HCT116 (cell line): ENCODE results near the gene SCP2. TPM values are rescaled to one million over a fixed set of nuclear protein-coding genes. Genes with fewer than 3 reads are reported as not detected.

Source experiments
- ATAC-seq: fragments of 200-7000 bp; cut with Tn5 transposase; 2 replicates; pipeline ENCODE4 v1.9.1; 2020; ENCODE audit warnings: mild to moderate bottlenecking, moderate library complexity
- BruUV-seq: library from RNA; stranded (reverse); fragments of 400-500 nt; replicated peaks from 2 replicates; lab custom pipeline; 2021; lab: Mats Ljungman, UMichigan
- CTCF ChIA-PET: fragments of 300-600 bp; sonication (Branson Sonifier 250); formaldehyde crosslinking; loops from one replicate; lab custom pipeline; 2021; ENCODE audit warnings: antibody characterized with exemption; lab: Charles Lee
- POLR2A ChIA-PET: fragments of 300-600, 350-600 bp; sonication (Branson Sonifier 250); formaldehyde crosslinking; loops from one replicate; lab custom pipeline; 2021; ENCODE audit warnings: antibody characterized with exemption; lab: Charles Lee
- RAD21 ChIA-PET, 2 experiments: fragments of 300-600 bp; sonication (Branson Sonifier 250); formaldehyde crosslinking; loops; one replicate each; lab custom pipeline; 2023; ENCODE audit warnings: low total read pairs in 2 of 2; ENCODE audit not compliant: uncharacterized antibody in 2 of 2, unreplicated experiment in 2 of 2, low non-redundant PET in 1 of 2; lab: Charles Lee
- DNase-seq: peaks from one replicate; pipeline ENCODE4 v3.0.0-alpha.2; 2010; ENCODE audit warnings: low read depth, low spot score
- H2AFZ ChIP-seq: fragments of 200-600 bp; shearing (Covaris generic), sonication (generic); 2 replicates; pipeline ENCODE4 v1.6.1; 2017; ENCODE audit warnings: low read depth, mixed run types, mixed read lengths, antibody characterized with exemption, low read length; ENCODE audit not compliant: poor library complexity, severe bottlenecking
- H3K27ac ChIP-seq: 2 replicates; pipeline ENCODE4 v1.5.1; 2012; ENCODE audit warnings: low read depth, low read length
- H3K27me3 ChIP-seq: fragments of 200-600 bp; sonication (generic); 2 replicates; pipeline ENCODE4 v1.6.1; 2016; ENCODE audit warnings: mixed run types, low read length, mixed read lengths; ENCODE audit not compliant: insufficient read depth
- H3K36me3 ChIP-seq, 2 experiments: fragments of 200-500 bp in 1 of 2; fragments of 200-600 bp in 1 of 2; sonication (Bioruptor generic) in 1 of 2; sonication (generic) in 1 of 2; 2 replicates each; pipeline versions ENCODE4 v1.5.1 to v1.6.1; 2014 to 2016; ENCODE audit warnings: low read length in 2 of 2, inconsistent platforms in 1 of 2, mixed read lengths in 1 of 2, mixed run types in 1 of 2; ENCODE audit not compliant: insufficient read depth in 2 of 2, control insufficient read depth in 1 of 2
- H3K4me1 ChIP-seq, 2 experiments: fragments of 200-600 bp in 1 of 2; sonication (generic) in 1 of 2; 2 replicates each; pipeline versions ENCODE4 v1.5.1 to v1.6.1; 2012 to 2017; ENCODE audit warnings: low read length in 2 of 2, inconsistent platforms in 1 of 2, mild to moderate bottlenecking in 1 of 2, mixed read lengths in 1 of 2, mixed run types in 1 of 2, moderate library complexity in 1 of 2; ENCODE audit not compliant: insufficient read depth in 2 of 2, control insufficient read depth in 1 of 2
- H3K4me2 ChIP-seq: fragments of 200-600 bp; sonication (generic); 2 replicates; pipeline ENCODE4 v1.6.1; 2017; ENCODE audit warnings: mixed run types, low read length, mixed read lengths
- H3K4me3 ChIP-seq, 2 experiments: fragments of 200-600 bp in 1 of 2; sonication (generic) in 1 of 2; replicated peaks in 1 of 2; 2 replicates each; pipeline ENCODE4 v1.5.1; 2011 to 2016; ENCODE audit warnings: low read length in 2 of 2, control low read depth in 1 of 2, low read depth in 1 of 2, mild to moderate bottlenecking in 1 of 2, mixed read lengths in 1 of 2, mixed run types in 1 of 2
- H3K79me2 ChIP-seq: fragments of 200-600 bp; sonication (generic); 2 replicates; pipeline ENCODE4 v1.6.1; 2017; ENCODE audit warnings: mild to moderate bottlenecking, mixed run types, low read length, moderate library complexity, mixed read lengths; ENCODE audit not compliant: insufficient read depth
- H3K9ac ChIP-seq: fragments of 200-600 bp; sonication (generic); 2 replicates; pipeline ENCODE4 v1.6.1; 2016; ENCODE audit warnings: low read length, mixed read lengths
- H3K9me2 ChIP-seq: fragments of 200-600 bp; sonication (generic), shearing (Covaris generic); 2 replicates; pipeline ENCODE4 v1.6.1; 2017; ENCODE audit warnings: mixed run types, mild to moderate bottlenecking, moderate library complexity; ENCODE audit not compliant: insufficient read depth
- H3K9me3 ChIP-seq, 2 experiments: fragments of 200-500 bp in 1 of 2; fragments of 200-600 bp in 1 of 2; sonication (Bioruptor generic) in 1 of 2; sonication (generic) in 1 of 2; 2 replicates each; pipeline ENCODE4 v1.6.1; 2014 to 2017; ENCODE audit warnings: low read length in 2 of 2, mixed read lengths in 2 of 2, inconsistent platforms in 1 of 2, low read depth in 1 of 2, mild to moderate bottlenecking in 1 of 2, mixed run types in 1 of 2, moderate library complexity in 1 of 2; ENCODE audit not compliant: control insufficient read depth in 1 of 2, insufficient read depth in 1 of 2
- H4K20me1 ChIP-seq: fragments of 200-600 bp; sonication (generic), shearing (Covaris generic); 2 replicates; pipeline ENCODE4 v1.6.1; 2017; ENCODE audit warnings: mixed run types, mild to moderate bottlenecking, moderate library complexity; ENCODE audit not compliant: insufficient read depth
- CBX3 ChIP-seq: IDR thresholded peaks from 2 replicates; pipeline ENCODE4 v1.6.1; 2012; ENCODE audit warnings: low read depth
- ELF1 ChIP-seq: IDR thresholded peaks from 2 replicates; pipeline ENCODE4 v1.6.1; 2012; ENCODE audit warnings: low read depth, borderline replicate concordance
- POLR2AphosphoS5 ChIP-seq: IDR thresholded peaks from 2 replicates; pipeline ENCODE4 v1.6.1; 2011; ENCODE audit warnings: mild to moderate bottlenecking, low read depth, low read length, moderate library complexity
- TCF7L2 ChIP-seq: IDR thresholded peaks from 2 replicates; pipeline ENCODE4 v1.7.0; 2011; ENCODE audit warnings: borderline replicate concordance, inconsistent platforms; ENCODE audit not compliant: insufficient read depth, insufficient read length; ENCODE audit errors: extremely low read depth
- YY1 ChIP-seq: IDR thresholded peaks from 2 replicates; pipeline ENCODE4 v1.6.1; 2011; ENCODE audit warnings: low read length, low read depth, moderate library complexity, mild to moderate bottlenecking; ENCODE audit not compliant: insufficient replicate concordance; ENCODE audit errors: extremely low read depth
- intact Hi-C: fragments of 100-400 bp; cut with micrococcal nuclease; formaldehyde crosslinking; loops from 2 replicates; pipeline ENCODE4 v1.10.0; 2022
- total RNA-seq: library from RNA; stranded (reverse); gene quantifications from one replicate; pipeline ENCODE4 v1.2.1, GENCODE V29; 2021; ENCODE audit not compliant: unreplicated experiment
- TF ChIP-seq, protein P1 (sequence below): IDR thresholded peaks from 2 replicates; pipeline ENCODE4 v1.6.1; 2012; ENCODE audit warnings: low read depth

Gene SCP2
- total RNA-seq, 1 experiment from 2014 or later, result 62.0 TPM

DNA sequence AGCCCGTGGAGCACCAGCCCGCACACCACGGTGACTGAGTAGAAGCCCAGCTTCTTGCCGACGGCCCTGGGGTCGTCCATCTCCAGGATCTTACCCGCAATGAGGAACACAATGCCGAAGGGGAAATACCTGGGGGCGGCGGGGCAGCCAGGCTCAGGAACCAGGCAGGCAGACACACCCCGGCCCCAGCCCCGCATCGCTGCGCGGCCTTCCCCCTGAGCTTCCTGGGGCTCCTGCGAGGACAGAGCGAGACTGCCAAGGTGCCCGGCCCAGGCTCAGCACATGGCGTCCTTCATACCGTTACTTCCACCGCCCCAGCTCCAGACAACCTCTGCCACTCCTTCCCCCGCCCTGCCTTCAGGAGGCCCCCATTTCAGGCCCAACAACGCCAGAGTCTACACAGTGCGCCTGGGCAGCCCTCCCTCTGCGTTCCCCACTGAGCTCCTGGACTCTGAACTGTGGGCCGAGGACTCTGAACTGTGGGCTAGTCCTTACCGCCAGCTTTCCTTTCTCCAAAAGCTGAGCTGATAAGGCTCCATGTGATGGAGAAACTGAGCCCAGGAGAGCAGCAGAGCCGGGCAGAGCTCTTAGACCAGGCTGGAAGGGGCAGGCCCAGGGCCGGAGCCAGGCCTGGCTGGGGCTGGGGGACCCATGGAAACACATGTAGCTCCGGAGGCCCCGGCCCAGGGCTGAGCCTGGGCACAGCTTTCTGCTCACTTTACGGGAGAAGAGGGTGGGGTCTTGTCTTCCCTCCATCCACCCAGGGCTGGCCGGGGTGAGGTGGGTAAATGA is 165.8 kb downstream of the SCP2 start:
- H3K4me3 ChIP-seq, result no peak overlapping the region
- no TSS peak for BruUV-seq
- H3K9me2 ChIP-seq, result no peaks in the 10 kb centered on the region
- CTCF ChIA-PET, result no interaction called here
- peaks cover 0 to 14% of the 10 kb centered on the region in 2 experiments; a peak in 2 of 4 replicates for H3K4me1 ChIP-seq
- TF ChIP-seq ELF1, result no peak
- TF ChIP-seq POLR2AphosphoS5, result no peak
- no peak for TF ChIP-seq TCF7L2
- TF ChIP-seq, protein P1, sequence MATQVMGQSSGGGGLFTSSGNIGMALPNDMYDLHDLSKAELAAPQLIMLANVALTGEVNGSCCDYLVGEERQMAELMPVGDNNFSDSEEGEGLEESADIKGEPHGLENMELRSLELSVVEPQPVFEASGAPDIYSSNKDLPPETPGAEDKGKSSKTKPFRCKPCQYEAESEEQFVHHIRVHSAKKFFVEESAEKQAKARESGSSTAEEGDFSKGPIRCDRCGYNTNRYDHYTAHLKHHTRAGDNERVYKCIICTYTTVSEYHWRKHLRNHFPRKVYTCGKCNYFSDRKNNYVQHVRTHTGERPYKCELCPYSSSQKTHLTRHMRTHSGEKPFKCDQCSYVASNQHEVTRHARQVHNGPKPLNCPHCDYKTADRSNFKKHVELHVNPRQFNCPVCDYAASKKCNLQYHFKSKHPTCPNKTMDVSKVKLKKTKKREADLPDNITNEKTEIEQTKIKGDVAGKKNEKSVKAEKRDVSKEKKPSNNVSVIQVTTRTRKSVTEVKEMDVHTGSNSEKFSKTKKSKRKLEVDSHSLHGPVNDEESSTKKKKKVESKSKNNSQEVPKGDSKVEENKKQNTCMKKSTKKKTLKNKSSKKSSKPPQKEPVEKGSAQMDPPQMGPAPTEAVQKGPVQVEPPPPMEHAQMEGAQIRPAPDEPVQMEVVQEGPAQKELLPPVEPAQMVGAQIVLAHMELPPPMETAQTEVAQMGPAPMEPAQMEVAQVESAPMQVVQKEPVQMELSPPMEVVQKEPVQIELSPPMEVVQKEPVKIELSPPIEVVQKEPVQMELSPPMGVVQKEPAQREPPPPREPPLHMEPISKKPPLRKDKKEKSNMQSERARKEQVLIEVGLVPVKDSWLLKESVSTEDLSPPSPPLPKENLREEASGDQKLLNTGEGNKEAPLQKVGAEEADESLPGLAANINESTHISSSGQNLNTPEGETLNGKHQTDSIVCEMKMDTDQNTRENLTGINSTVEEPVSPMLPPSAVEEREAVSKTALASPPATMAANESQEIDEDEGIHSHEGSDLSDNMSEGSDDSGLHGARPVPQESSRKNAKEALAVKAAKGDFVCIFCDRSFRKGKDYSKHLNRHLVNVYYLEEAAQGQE, result no peak
- no peak for TF ChIP-seq CBX3
- TF ChIP-seq YY1, result no peak
- H3K27me3 ChIP-seq, result no peaks in the 10 kb centered on the region
- no peaks in the 10 kb centered on the region for H4K20me1 ChIP-seq
- DNase-seq (no peak), ATAC-seq (no peak)
- H3K9ac ChIP-seq, result no peak overlapping the region
- no peaks in the 10 kb centered on the region for H3K79me2 ChIP-seq
- POLR2A ChIA-PET, result no interaction called here
- peaks cover 11 to 23% of the 10 kb centered on the region in 2 experiments; a peak in 2 of 4 replicates for H3K9me3 ChIP-seq
- RAD21 ChIA-PET, result no interaction called here
- intact Hi-C loops, result no loop called here
- H3K4me2 ChIP-seq, result no peak overlapping the region
- no peak overlapping the region for H2AFZ ChIP-seq
- H3K27ac ChIP-seq, result no peak overlapping the region
- H3K36me3 ChIP-seq, result no peaks in the 10 kb centered on the region
